Esophagus squamous epithelium (tissue), 5 donors: ENCODE measurements around the gene GRIP2. TPM values are rescaled to one million over a fixed set of nuclear protein-coding genes. Genes with fewer than 3 reads are reported as not detected.
A peak's percentile ranks its signal among the peaks of the same experiment; 100 is the strongest.

Source experiments
- DNase-seq: peaks from one replicate; lab custom pipeline; 2025; lab: John Stamatoyannopoulos, UW
- H3K27ac ChIP-seq, 4 donors: fragments of 200-600 bp; sonication (generic); one replicate each; pipeline ENCODE4 v1.5.1; 2016 to 2019; ENCODE audit warnings: mild to moderate bottlenecking in 1 of 4
- H3K27me3 ChIP-seq, 4 donors: fragments of 200-600 bp; sonication (generic); 1 replicate in 3 of 4; 2 replicates in 1 of 4; pipeline versions ENCODE4 v1.5.1 to v1.6.0; 2017 to 2021; ENCODE audit warnings: antibody characterized with exemption in 1 of 4
- H3K36me3 ChIP-seq, 3 donors: fragments of 200-600 bp; sonication (generic); one replicate each; pipeline ENCODE4 v1.5.1; 2016 to 2019
- H3K4me1 ChIP-seq, 3 donors: fragments of 200-600 bp; sonication (generic); one replicate each; pipeline ENCODE4 v1.5.1; 2017 to 2019
- H3K4me3 ChIP-seq, 4 donors: fragments of 200-600 bp; sonication (generic); 1 replicate in 3 of 4; 2 replicates in 1 of 4; pipeline ENCODE4 v1.5.1; 2016 to 2019; ENCODE audit warnings: mild to moderate bottlenecking in 2 of 4, moderate library complexity in 1 of 4
- H3K9me3 ChIP-seq, 3 donors: fragments of 200-600 bp; sonication (generic); one replicate each; pipeline ENCODE4 v1.5.1; 2016 to 2019
- POLR2A ChIP-seq, 4 donors: fragments of 450-650 bp; IDR thresholded peaks; one replicate each; pipeline ENCODE4 v1.6.1; 2017; ENCODE audit warnings: antibody characterized with exemption in 4 of 4, mild to moderate bottlenecking in 4 of 4, moderate library complexity in 3 of 4
- WGBS, 2 donors: methylation state at CpG; one replicate each; pipeline ENCODE4 v1.1.5; 2018; 5-methylcytosine and 5-hydroxymethylcytosine counted together
- intact Hi-C: fragments of 100-400 bp; cut with DNase I; formaldehyde crosslinking; loops from one replicate; pipeline ENCODE4 v1.15.0; 2022
- total RNA-seq, 4 donors: library from RNA; depleted of rRNA; stranded (reverse); fragments of >200 nt; gene quantifications; one replicate each; pipeline ENCODE4 v1.1.0, GENCODE V29; 2016
- TF ChIP-seq, protein P1 (sequence below), 6 experiments: fragments of 450-650 bp in 4 of 6; fragments of 200-600 bp in 2 of 6; sonication (generic) in 2 of 6; IDR thresholded peaks; one replicate each; pipeline ENCODE4 v1.5.1; 2016 to 2019; ENCODE audit warnings: antibody characterized with exemption in 6 of 6, mild to moderate bottlenecking in 4 of 6, moderate library complexity in 4 of 6
- donor health status: DM: yes; HTN: yes; CAD: no.

Gene GRIP2
- total RNA-seq, 4 donors from 2014 or later: 0.23 to 2.9 (median 0.53) TPM

- Histone ChIP-seq H3K36me3 (no peaks in the 10 kb centered on the region), H3K4me3 (peak overlapping the region in 1 of 4 donors; percentile 7), H3K27me3 (no peaks in the 10 kb centered on the region), H3K9me3 (no peaks in the 10 kb centered on the region), H3K4me1 (peaks cover 5 to 41% (median 11%) of the 10 kb centered on the region in 3 donors), H3K27ac (peak overlapping the region in 2 of 4 donors; percentile 5 to 6)
- no peak for DNase-seq
- intact Hi-C loops: no loop called here
- no peak for TF ChIP-seq POLR2A (IDR thresholded peaks at IDR 0.05)
- TF ChIP-seq, protein P1, sequence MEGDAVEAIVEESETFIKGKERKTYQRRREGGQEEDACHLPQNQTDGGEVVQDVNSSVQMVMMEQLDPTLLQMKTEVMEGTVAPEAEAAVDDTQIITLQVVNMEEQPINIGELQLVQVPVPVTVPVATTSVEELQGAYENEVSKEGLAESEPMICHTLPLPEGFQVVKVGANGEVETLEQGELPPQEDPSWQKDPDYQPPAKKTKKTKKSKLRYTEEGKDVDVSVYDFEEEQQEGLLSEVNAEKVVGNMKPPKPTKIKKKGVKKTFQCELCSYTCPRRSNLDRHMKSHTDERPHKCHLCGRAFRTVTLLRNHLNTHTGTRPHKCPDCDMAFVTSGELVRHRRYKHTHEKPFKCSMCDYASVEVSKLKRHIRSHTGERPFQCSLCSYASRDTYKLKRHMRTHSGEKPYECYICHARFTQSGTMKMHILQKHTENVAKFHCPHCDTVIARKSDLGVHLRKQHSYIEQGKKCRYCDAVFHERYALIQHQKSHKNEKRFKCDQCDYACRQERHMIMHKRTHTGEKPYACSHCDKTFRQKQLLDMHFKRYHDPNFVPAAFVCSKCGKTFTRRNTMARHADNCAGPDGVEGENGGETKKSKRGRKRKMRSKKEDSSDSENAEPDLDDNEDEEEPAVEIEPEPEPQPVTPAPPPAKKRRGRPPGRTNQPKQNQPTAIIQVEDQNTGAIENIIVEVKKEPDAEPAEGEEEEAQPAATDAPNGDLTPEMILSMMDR (IDR thresholded peaks at IDR 0.05): no peak
- 13 to 42% methylated on average over 16 to 20 of the region's 20 CpGs for WGBS, 2 donors
These were observed 5.5 kb downstream of the GRIP2 start for GRCh38 chr3:14534516-14535191.

DNA sequence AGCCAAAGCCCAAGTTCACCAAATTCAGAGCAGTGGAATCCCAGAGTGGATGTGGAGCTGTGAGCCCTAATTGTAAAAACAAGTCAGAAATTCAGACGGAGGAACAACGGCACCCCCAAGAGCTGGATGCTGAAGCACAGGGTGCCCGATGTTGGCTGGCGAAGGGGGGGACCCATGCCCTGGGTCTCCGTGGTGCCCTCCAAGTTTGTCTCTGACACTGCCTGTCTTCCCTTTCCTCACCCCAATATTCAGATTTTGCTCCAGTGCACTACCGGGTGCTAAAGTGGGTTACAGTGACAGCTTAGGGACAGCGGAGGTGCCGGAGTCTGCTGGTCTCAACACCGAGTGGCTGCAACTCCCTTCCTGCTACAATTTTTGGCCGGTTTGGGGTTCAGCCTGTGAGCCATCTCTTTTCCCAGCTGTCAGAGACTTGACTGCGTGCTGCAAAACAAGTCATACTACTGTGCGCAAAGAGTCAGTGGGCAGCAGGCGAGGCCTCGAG, 6.6 kb downstream of the GRIP2 start:
- no peak for DNase-seq
- Histone ChIP-seq H3K4me3 (no peak overlapping the region), H3K36me3 (no peaks in the 10 kb centered on the region), H3K27ac (peak overlapping the region in 2 of 4 donors; percentile 29 to 34), H3K9me3 (no peaks in the 10 kb centered on the region), H3K27me3 (no peaks in the 10 kb centered on the region), H3K4me1 (peaks cover 5 to 41% (median 11%) of the 10 kb centered on the region in 3 donors)
- WGBS, 2 donors: 85 to 87% methylated on average over 7 to 13 of the region's 14 CpGs
- TF ChIP-seq, protein P1 (IDR thresholded peaks at IDR 0.05): no peak
- intact Hi-C loops: no loop called here

GRCh38 chr3:14532691-14533456, 7.3 kb downstream of the GRIP2 start:
- Histone ChIP-seq H3K4me1 (peaks cover 5 to 41% (median 11%) of the 10 kb centered on the region in 3 donors), H3K27ac (peak overlapping the region; percentile 21 to 56 (median 32)), H3K27me3 (no peaks in the 10 kb centered on the region), H3K9me3 (no peaks in the 10 kb centered on the region), H3K4me3 (no peak overlapping the region), H3K36me3 (no peaks in the 10 kb centered on the region)
- no peak for TF ChIP-seq POLR2A (IDR thresholded peaks at IDR 0.05)
- TF ChIP-seq, protein P1 (IDR thresholded peaks at IDR 0.05): no peak
- no peak for DNase-seq
- WGBS, 2 donors: 44 to 51% methylated on average over 13 to 20 of the region's 20 CpGs
- intact Hi-C loops: no loop called here

GRCh38 chr3:14531856-14532395, 8.2 kb downstream of the GRIP2 start:
- Histone ChIP-seq H3K4me3 (no peak overlapping the region), H3K9me3 (no peaks in the 10 kb centered on the region), H3K27me3 (no peaks in the 10 kb centered on the region), H3K36me3 (no peaks in the 10 kb centered on the region), H3K27ac (peak overlapping the region in 1 of 4 donors; percentile 56), H3K4me1 (peaks cover 5 to 42% (median 11%) of the 10 kb centered on the region in 3 donors)
- 90 to 92% methylated on average over 6 to 14 of the region's 17 CpGs for WGBS, 2 donors
- TF ChIP-seq, protein P1 (IDR thresholded peaks at IDR 0.05): no peak
- TF ChIP-seq POLR2A (IDR thresholded peaks at IDR 0.05): no peak
- intact Hi-C loops: no loop called here
- no peak for DNase-seq
